Spleen (tissue), 11 donors: ENCODE measurements around the gene HSPA4L. TPM values are rescaled to one million over a fixed set of nuclear protein-coding genes. Genes with fewer than 3 reads are reported as not detected.

Experiments used
- DNase-seq: peaks from one replicate; pipeline ENCODE4 v3.0.0-alpha.2; 2020
- H3K27ac ChIP-seq, 8 donors: fragments of 200-600 bp; sonication (generic) in 7 of 8; 1 replicate in 4 of 8; 2 replicates in 4 of 8; pipeline versions ENCODE4 v1.5.0 to v1.8.0; 2016 to 2021; ENCODE audit warnings: inconsistent platforms in 4 of 8, mild to moderate bottlenecking in 4 of 8, moderate library complexity in 1 of 8
- H3K27me3 ChIP-seq, 7 donors: fragments of 200-600 bp; sonication (generic) in 6 of 7; replicated peaks in 1 of 7; 1 replicate in 4 of 7; 2 replicates in 3 of 7; pipeline versions ENCODE4 v1.5.0 to v1.8.0; 2016 to 2021; ENCODE audit warnings: inconsistent platforms in 3 of 7, mild to moderate bottlenecking in 1 of 7
- H3K36me3 ChIP-seq, 6 donors: fragments of 200-600 bp; sonication (generic) in 5 of 6; 1 replicate in 4 of 6; 2 replicates in 2 of 6; pipeline versions ENCODE4 v1.5.0 to v1.8.0; 2016 to 2021; ENCODE audit warnings: inconsistent platforms in 2 of 6
- H3K4me1 ChIP-seq, 6 donors: fragments of 200-600 bp; sonication (generic) in 5 of 6; 1 replicate in 3 of 6; 2 replicates in 3 of 6; pipeline versions ENCODE4 v1.5.0 to v1.8.0; 2016 to 2021; ENCODE audit warnings: inconsistent platforms in 3 of 6
- H3K4me3 ChIP-seq, 8 donors: fragments of 200-600 bp; sonication (generic) in 7 of 8; 1 replicate in 4 of 8; 2 replicates in 4 of 8; pipeline versions ENCODE4 v1.5.0 to v1.8.0; 2016 to 2021; ENCODE audit warnings: inconsistent platforms in 4 of 8, mild to moderate bottlenecking in 4 of 8, moderate library complexity in 2 of 8
- H3K9me3 ChIP-seq, 8 donors: fragments of 200-600 bp; sonication (generic) in 7 of 8; 1 replicate in 4 of 8; 2 replicates in 4 of 8; pipeline versions ENCODE4 v1.5.0 to v1.8.0; 2016 to 2021; ENCODE audit warnings: inconsistent platforms in 4 of 8
- POLR2A ChIP-seq, 3 donors: fragments of 450-650 bp; IDR thresholded peaks; one replicate each; pipeline ENCODE4 v1.5.1; 2017; ENCODE audit warnings: antibody characterized with exemption in 3 of 3, mild to moderate bottlenecking in 1 of 3
- POLR2AphosphoS5 ChIP-seq, 3 donors: sonication (generic); formaldehyde crosslinking; IDR thresholded peaks; one replicate each; pipeline ENCODE4 v1.5.1; 2017; ENCODE audit warnings: antibody characterized with exemption in 3 of 3
- WGBS, 5 donors: extraction: QIAGEN DNeasy Blood & Tissue Kit in 3 of 5; methylation state at CpG; one replicate each; pipeline versions ENCODE4 v1.1.5 to v1.1.7; 2013 to 2018; 5-methylcytosine and 5-hydroxymethylcytosine counted together
- intact Hi-C: fragments of 100-400 bp; cut with DNase I; formaldehyde crosslinking; loops from one replicate; pipeline ENCODE4 v1.15.0; 2023; ENCODE audit warnings: low total_unique reads
- polyA plus RNA-seq, 3 donors: library from polyadenylated mRNA; stranded (reverse); fragments of 200-250 nt; gene quantifications; one replicate each; pipeline ENCODE4 v1.2.1, GENCODE V29; 2013
- total RNA-seq, 7 donors: library from RNA; depleted of rRNA in 3 of 7; stranded (reverse); fragments of >200 nt in 3 of 7; fragmentation: NEBNext Ultra II Directional in 4 of 7; extraction: Animal tissue kit (Norgen Biotek cat#: 25700) in 4 of 7; gene quantifications; one replicate each; pipeline versions ENCODE4 v1.1.0 to v1.2.1, GENCODE V29; 2016 to 2021
- TF ChIP-seq, protein P1 (sequence below), 11 experiments: fragments of 200-600 bp in 7 of 11; fragments of 450-650 bp in 4 of 11; sonication (generic) in 4 of 11; IDR thresholded peaks in 8 of 11; conservative IDR thresholded peaks in 3 of 11; 1 replicate in 7 of 11; 2 replicates in 4 of 11; pipeline versions ENCODE4 v1.4.0 to v1.8.0; 2016 to 2021; ENCODE audit warnings: antibody characterized with exemption in 11 of 11, inconsistent platforms in 4 of 11, mild to moderate bottlenecking in 1 of 11
- donor health status: healthy with polysubstance abuse.
- donor health status: DM: no; HTN: no; CAD: no; lungs with moderate emphysema.
- donor health status: DM: no; HTN: no; CAD: no.
- donor health status: Bipolar disorder and iron deficiency.
- donor health status: healthy.
- donor health status: DM: no; HTN: no; CAD: no.
- donor health status: DM: yes; HTN: yes; CAD: no.

HSPA4L gene
- total and polyA plus RNA-seq, 10 donors = 0.13 to 4.1 (median 2.5) TPM

GRCh38 chr4:127759228-127759820 lies 22.8 kb upstream of the HSPA4L start:
- intact Hi-C loops = no loop called here
- peaks cover 0 to 17% (median 4%) of the 10 kb centered on the region in 8 donors for H3K9me3 ChIP-seq

DNA sequence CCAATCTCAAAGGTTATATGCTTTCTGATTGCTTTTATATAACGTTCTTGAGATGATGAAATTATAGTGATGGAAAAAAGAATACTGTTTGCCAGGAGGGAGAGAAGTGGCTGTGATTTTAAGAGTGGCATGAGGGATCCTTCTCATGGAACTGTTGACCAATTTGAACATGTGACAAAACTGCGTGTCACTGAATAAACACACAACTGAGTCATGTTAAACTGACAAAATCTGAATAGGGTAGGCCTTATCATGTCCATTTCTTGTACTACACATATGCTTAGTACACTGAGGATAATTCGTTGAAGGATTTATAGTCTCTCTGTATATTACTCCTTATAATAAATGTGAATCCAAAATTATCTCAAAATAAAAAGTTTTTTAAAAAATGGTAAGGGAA lies 22.2 kb upstream of the HSPA4L start:
- WGBS, 5 donors = 72 to 87% (median 80%) methylated on average over 3 of the region's 3 CpGs
- H3K9me3 ChIP-seq = peaks cover 0 to 17% (median 4%) of the 10 kb centered on the region in 8 donors
- H3K27me3 ChIP-seq = no peaks in the 10 kb centered on the region
- H3K4me3 ChIP-seq = no peak overlapping the region
- no peaks in the 10 kb centered on the region for H3K36me3 ChIP-seq
- DNase-seq = no peak
- H3K27ac ChIP-seq = no peak overlapping the region
- intact Hi-C loops = no loop called here
- no peaks in the 10 kb centered on the region for H3K4me1 ChIP-seq
- TF ChIP-seq POLR2AphosphoS5 (IDR thresholded peaks at IDR 0.05) = no peak
- TF ChIP-seq POLR2A (IDR thresholded peaks at IDR 0.05) = no peak
- TF ChIP-seq, protein P1, sequence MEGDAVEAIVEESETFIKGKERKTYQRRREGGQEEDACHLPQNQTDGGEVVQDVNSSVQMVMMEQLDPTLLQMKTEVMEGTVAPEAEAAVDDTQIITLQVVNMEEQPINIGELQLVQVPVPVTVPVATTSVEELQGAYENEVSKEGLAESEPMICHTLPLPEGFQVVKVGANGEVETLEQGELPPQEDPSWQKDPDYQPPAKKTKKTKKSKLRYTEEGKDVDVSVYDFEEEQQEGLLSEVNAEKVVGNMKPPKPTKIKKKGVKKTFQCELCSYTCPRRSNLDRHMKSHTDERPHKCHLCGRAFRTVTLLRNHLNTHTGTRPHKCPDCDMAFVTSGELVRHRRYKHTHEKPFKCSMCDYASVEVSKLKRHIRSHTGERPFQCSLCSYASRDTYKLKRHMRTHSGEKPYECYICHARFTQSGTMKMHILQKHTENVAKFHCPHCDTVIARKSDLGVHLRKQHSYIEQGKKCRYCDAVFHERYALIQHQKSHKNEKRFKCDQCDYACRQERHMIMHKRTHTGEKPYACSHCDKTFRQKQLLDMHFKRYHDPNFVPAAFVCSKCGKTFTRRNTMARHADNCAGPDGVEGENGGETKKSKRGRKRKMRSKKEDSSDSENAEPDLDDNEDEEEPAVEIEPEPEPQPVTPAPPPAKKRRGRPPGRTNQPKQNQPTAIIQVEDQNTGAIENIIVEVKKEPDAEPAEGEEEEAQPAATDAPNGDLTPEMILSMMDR (IDR thresholded peaks at IDR 0.05 in 8 of 11, conservative IDR thresholded peaks at IDR 0.05 in 3 of 11) = no peak

More at GRCh38 chr4:127759228-127759820, 22.8 kb upstream of the HSPA4L start:
- no peak overlapping the region for H3K4me3 ChIP-seq
- no peak overlapping the region for H3K27ac ChIP-seq
- TF ChIP-seq POLR2A (IDR thresholded peaks at IDR 0.05) (no peak), POLR2AphosphoS5 (IDR thresholded peaks at IDR 0.05) (no peak)
- TF ChIP-seq, protein P1 (IDR thresholded peaks at IDR 0.05 in 8 of 11, conservative IDR thresholded peaks at IDR 0.05 in 3 of 11) = no peak
- no peak for DNase-seq
- 59 to 78% (median 70%) methylated on average over 2 of the region's 2 CpGs for WGBS, 5 donors
- H3K27me3 ChIP-seq = no peaks in the 10 kb centered on the region
- H3K4me1 ChIP-seq = no peaks in the 10 kb centered on the region
- H3K36me3 ChIP-seq = no peaks in the 10 kb centered on the region

GRCh38 chr4:127771535-127772275 lies 10.4 kb upstream of the HSPA4L start:
- WGBS, 5 donors = 61 to 75% (median 66%) methylated on average over 4 of the region's 4 CpGs
- DNase-seq = no peak
- H3K27ac ChIP-seq = no peak overlapping the region
- peaks cover 0 to 15% (median 0%) of the 10 kb centered on the region in 7 donors for H3K27me3 ChIP-seq
- no peaks in the 10 kb centered on the region for H3K36me3 ChIP-seq
- no peaks in the 10 kb centered on the region for H3K9me3 ChIP-seq
- intact Hi-C loops = no loop called here
- H3K4me1 ChIP-seq = no peaks in the 10 kb centered on the region
- H3K4me3 ChIP-seq = no peak overlapping the region
- TF ChIP-seq POLR2AphosphoS5 (IDR thresholded peaks at IDR 0.05) (no peak), POLR2A (IDR thresholded peaks at IDR 0.05) (no peak)
- TF ChIP-seq, protein P1 (IDR thresholded peaks at IDR 0.05 in 8 of 11, conservative IDR thresholded peaks at IDR 0.05 in 3 of 11) = no peak
